Measurements from ENCODE around the gene PPP2R5D. TPM values are rescaled to one million over a fixed set of nuclear protein-coding genes. Genes with fewer than 3 reads are reported as not detected.

PPP2R5D gene
- total RNA-seq (2021; fragmentation: NEBNext Ultra II Directional; extraction: Animal tissue kit (Norgen Biotek cat#: 25700)) (52.1 and 52.4 TPM in 2 replicates), polyA plus RNA-seq (2011; rRNA removed) (55.7 and 68.1 TPM in 2 replicates), polyA minus RNA-seq (2011; rRNA and poly(A)+ RNA removed) (86.8 and 99.6 TPM in 2 replicates)
- 62.8 TPM for polyA plus RNA-seq (2011; cell fraction: cytosol; rRNA removed)
- polyA plus RNA-seq (2011; cell fraction: nucleus; rRNA removed): 84.9 TPM
- 53.0 to 61.3 TPM (median 58.4 TPM) in 4 replicates for polyA plus RNA-seq (2012, experiment 1 of 2)
- polyA plus RNA-seq (2012, experiment 2 of 2): 57.5 TPM
- polyA plus RNA-seq (2013, experiment 1 of 2): 40.6 TPM
- polyA plus RNA-seq (2013, experiment 2 of 2): 38.3 TPM
- polyA minus RNA-seq (2011; cell fraction: cytosol; rRNA and poly(A)+ RNA removed): 27.6 TPM
- polyA minus RNA-seq (2011; cell fraction: nucleus; rRNA and poly(A)+ RNA removed): 26.3 TPM
- long read RNA-seq, experiment 1, partial matches to known transcripts: 22 of 40 reads
- long read RNA-seq, experiment 1, other reads (novel, unspliced or antisense): 14 of 40 reads
- long read RNA-seq, experiment 2, partial matches to known transcripts: 0 of 1 reads
- long read RNA-seq, experiment 2, other reads (novel, unspliced or antisense): 0 of 1 reads

DNA sequence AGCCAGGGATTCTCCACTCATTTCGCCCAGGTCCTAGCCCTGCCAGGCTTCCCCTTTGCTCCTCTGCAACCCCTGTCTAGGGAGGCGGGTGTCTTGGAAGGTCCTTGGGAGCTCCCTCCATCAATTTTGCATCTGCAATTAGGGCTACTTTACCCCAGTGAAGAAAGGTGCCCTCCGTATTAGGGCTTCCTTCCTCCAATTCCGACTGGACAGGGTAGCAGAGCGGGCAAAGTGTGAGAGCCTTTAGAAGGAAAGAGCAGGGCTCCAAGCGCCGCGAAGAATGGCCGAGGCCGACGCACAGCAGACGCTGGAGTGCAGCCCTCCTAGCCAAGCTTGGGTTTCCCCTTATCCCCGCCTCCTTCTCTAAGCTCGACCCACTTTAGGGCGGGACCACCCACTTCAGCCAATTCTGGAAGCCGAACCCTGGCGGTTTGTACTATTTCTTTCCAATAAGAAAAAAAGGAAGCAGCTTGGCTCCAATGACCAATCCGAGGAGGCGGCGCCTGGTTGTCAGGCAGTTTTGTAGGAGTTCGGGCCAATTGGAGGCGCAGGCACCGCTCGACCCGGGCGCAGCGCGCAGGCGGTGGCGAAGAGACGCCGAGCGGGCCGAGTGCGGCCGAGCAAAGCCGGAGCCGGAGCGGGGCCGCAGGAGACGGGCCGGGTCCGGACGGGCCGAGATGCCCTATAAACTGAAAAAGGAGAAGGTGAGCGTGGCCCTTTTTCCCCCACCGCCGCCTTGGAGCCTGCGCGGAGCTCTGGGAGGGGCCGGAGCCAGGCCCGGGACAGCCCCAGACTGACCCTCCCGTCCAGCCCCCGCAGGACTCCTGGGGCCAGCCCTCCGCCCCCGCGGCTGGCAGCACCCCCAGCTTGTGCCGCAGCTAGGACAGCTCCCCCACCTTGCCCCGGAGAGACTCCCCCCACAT is at the start of gene PPP2R5D:
Gene PPP2R5D (plus strand): TSS at position 570 of the 923 bp plus-strand sequence. CDS start 108 bp downstream, at position 678.
- ChIA-PET POLR2A (ENCODE audit: partially characterized antibody) (interaction anchor here (0.7 to 2.6 kb wide), 23 partner anchors 11 to 385 kb away, joined by 3 to 29 read pairs (median 4); partner anchors contain the start of genes CNPY3, GNMT, KLC4 and KLHDC3), CTCF (ENCODE audit: partially characterized antibody) (interaction anchor here (0.6 to 2.0 kb wide), 5 partner anchors 11 to 83 kb away, joined by 3 to 6 read pairs (median 4); no protein-coding TSS in a partner anchor)
- Histone ChIP-seq H2BK20ac (ENCODE audit: low read length) (0 out of 2 replicates have a peak within 1 kb of the TSS, but pooled peaks have one; percentile 75), H3K36me3 (ENCODE audit: control insufficient read depth in 2 of 4, insufficient read depth in 4 of 4, low read length in 3 of 4) (peaks cover 0 to under 1% (median 0%) of the 10 kb centered on the region in 4 experiments; a peak in 4 of 8 replicates), H4K8ac (ENCODE audit: extremely low read depth, insufficient read depth, low read length) (peak within 1 kb of the TSS; percentile 26; the same call in 1 of the 2 replicates), H3K79me2 (ENCODE audit: control insufficient read depth in 1 of 2, insufficient read depth in 2 of 2, low read length in 2 of 2) (peaks cover 8 to 15% of the 10 kb centered on the region in 2 experiments; a peak in 2 of 4 replicates), H3K79me1 (ENCODE audit: low read depth, low read length) (peaks cover 8% of the 10 kb centered on the region), H3K4me2 (ENCODE audit: insufficient read depth in 1 of 2, low read depth in 2 of 2, low read length in 2 of 2) (peak within 1 kb of the TSS; percentile 84 to 87), H3K56ac (replicated peaks; ENCODE audit: insufficient read length, low read depth, low read length) (no peak within 1 kb of the TSS), H2BK120ac (replicated peaks; ENCODE audit: low read depth, low read length) (no peak within 1 kb of the TSS), H3K9me3 (ENCODE audit: insufficient read depth in 2 of 2, low read depth in 1 of 2, low read length in 1 of 2) (no peaks in the 10 kb centered on the region), H4K5ac (ENCODE audit: insufficient read length, low read depth, low read length) (no peak within 1 kb of the TSS), H2AK5ac (ENCODE audit: low read depth, low read length) (no peak within 1 kb of the TSS; the same call in 1 of the 2 replicates), H3K4me3 (ENCODE audit: extremely low read depth in 1 of 4, insufficient read depth in 2 of 4, low read depth in 3 of 4, low read length in 4 of 4) (peak within 1 kb of the TSS; percentile 63 to 74 (median 70)), H2BK5ac (ENCODE audit: low read depth, low read length) (peak within 1 kb of the TSS; percentile 54), H2BK15ac (ENCODE audit: low read length) (peak within 1 kb of the TSS; percentile 40; the same call in 1 of the 2 replicates), H3K9ac (replicated peaks in 1 of 4; ENCODE audit: extremely low read depth in 1 of 4, low read depth in 3 of 4, low read length in 3 of 4) (peak within 1 kb of the TSS; percentile 64 to 95 (median 70)), H3K27ac (ENCODE audit: low read depth, low read length) (peak within 1 kb of the TSS; percentile 73), H3K27me3 (replicated peaks in 1 of 4; ENCODE audit: control insufficient read depth in 3 of 4, extremely low read depth in 1 of 4, insufficient read depth in 3 of 4, low read length in 3 of 4) (no peaks in the 10 kb centered on the region), H2AFZ (ENCODE audit: low read length) (peak within 1 kb of the TSS; percentile 89), H3K18ac (ENCODE audit: extremely low read depth, low read length) (peak within 1 kb of the TSS; percentile 95), H4K20me1 (replicated peaks in 1 of 2; ENCODE audit: control insufficient read depth in 1 of 2, insufficient read depth in 2 of 2, low read length in 2 of 2) (peaks cover 0 to 12% of the 10 kb centered on the region in 2 experiments), H3K23ac (ENCODE audit: insufficient read length) (no peak within 1 kb of the TSS), H3K23me2 (ENCODE audit: low read depth, low read length) (peaks cover 7% of the 10 kb centered on the region), H3K4me1 (replicated peaks in 1 of 4; ENCODE audit: control insufficient read depth in 3 of 4, insufficient read depth in 4 of 4, low read length in 3 of 4) (peaks cover 3 to 10% (median 5%) of the 10 kb centered on the region in 4 experiments; a peak in 6 of 7 replicates), H2BK12ac (ENCODE audit: low read depth, low read length) (peak within 1 kb of the TSS; percentile 77; the same call in 1 of the 2 replicates), H3K4ac (replicated peaks; ENCODE audit: insufficient read length, low read depth, low read length) (no peak within 1 kb of the TSS), H3K14ac (ENCODE audit: insufficient read length) (no peak within 1 kb of the TSS), H4K91ac (replicated peaks; ENCODE audit: insufficient read length, low read length) (no peak within 1 kb of the TSS)
- WGBS, 2 experiments (ENCODE audit: extremely low coverage in 1 of 2, insufficient coverage in 1 of 2, insufficient read length in 1 of 2, insufficient replicate concordance in 2 of 2, low coverage in 1 of 2, low lambda C conversion rate in 2 of 2, missing lambda C conversion rate in 1 of 2): 1% methylated on average over 44 of the region's 59 CpGs; no CpG with 5 or more reads in 1 of the 2 experiments
- peak; percentile 7 for FAIRE-seq
- DNase-seq (ENCODE audit: low read depth in 1 of 2, low spot score in 2 of 2): peak; percentile 92 to 95
- TF ChIP-seq RNF2 (IDR thresholded peaks at IDR 0.05; ENCODE audit: borderline replicate concordance, low read depth, low read length, missing control alignments, poor library complexity, severe bottlenecking) (no peak), TAF7 (optimal IDR thresholded peaks at IDR 0.05; ENCODE audit: borderline replicate concordance, low read depth, low read length) (peak; percentile 60), CHD2 (IDR thresholded peaks at IDR 0.05; ENCODE audit: low read length) (no peak), RFX5 (IDR thresholded peaks at IDR 0.05; ENCODE audit: borderline replicate concordance, low read depth, low read length) (peak; percentile 97), PHF8 (conservative IDR thresholded peaks at IDR 0.05; ENCODE audit: low read depth, low read length) (peak; percentile 77)
- TF ChIP-seq, protein P1, sequence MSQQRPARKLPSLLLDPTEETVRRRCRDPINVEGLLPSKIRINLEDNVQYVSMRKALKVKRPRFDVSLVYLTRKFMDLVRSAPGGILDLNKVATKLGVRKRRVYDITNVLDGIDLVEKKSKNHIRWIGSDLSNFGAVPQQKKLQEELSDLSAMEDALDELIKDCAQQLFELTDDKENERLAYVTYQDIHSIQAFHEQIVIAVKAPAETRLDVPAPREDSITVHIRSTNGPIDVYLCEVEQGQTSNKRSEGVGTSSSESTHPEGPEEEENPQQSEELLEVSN (IDR thresholded peaks at IDR 0.05): no peak

Measured in H1 (cell line).